Gastrocnemius medialis (tissue), 4 donors: ENCODE measurements around the gene ANKRD9. TPM values are rescaled to one million over a fixed set of nuclear protein-coding genes. Genes with fewer than 3 reads are reported as not detected.
"Not testable (repeated sequence)": the region's sequence is repeated elsewhere in the genome, so short reads cannot be mapped to it uniquely, and the experiment has no call there.

ENCODE experiments used
- ATAC-seq, 2 donors: fragments of 150-250 bp; one replicate each; pipeline ENCODE4 v1.9.1; 2016
- DNase-seq, 2 donors: peaks; one replicate each; pipeline ENCODE4 v3.0.0-alpha.2; 2019
- H3K27ac ChIP-seq, 4 donors: fragments of 200-600 bp; sonication (generic); 1 replicate in 1 of 4; 2 replicates in 3 of 4; pipeline ENCODE4 v1.5.1; 2016 to 2018; ENCODE audit warnings: mild to moderate bottlenecking in 2 of 4, moderate library complexity in 1 of 4
- H3K27me3 ChIP-seq, 3 donors: fragments of 200-600 bp; sonication (generic) in 2 of 3; 1 replicate in 1 of 3; 2 replicates in 2 of 3; pipeline versions ENCODE4 v1.5.1 to v1.6.0; 2016 to 2019; ENCODE audit warnings: mild to moderate bottlenecking in 1 of 3, moderate library complexity in 1 of 3
- H3K36me3 ChIP-seq, 2 donors: fragments of 200-600 bp; sonication (generic) in 1 of 2; one replicate each; pipeline ENCODE4 v1.5.1; 2017 to 2018
- H3K4me1 ChIP-seq, 2 donors: fragments of 200-600 bp; sonication (generic) in 1 of 2; one replicate each; pipeline ENCODE4 v1.5.1; 2016 to 2017; ENCODE audit warnings: mild to moderate bottlenecking in 2 of 2
- H3K4me3 ChIP-seq, 4 donors: fragments of 200-600 bp; sonication (generic) in 3 of 4; 1 replicate in 1 of 4; 2 replicates in 3 of 4; pipeline ENCODE4 v1.5.1; 2016 to 2019; ENCODE audit warnings: mild to moderate bottlenecking in 2 of 4
- H3K9me3 ChIP-seq, 3 donors: fragments of 200-600 bp; sonication (generic) in 2 of 3; 1 replicate in 1 of 3; 2 replicates in 2 of 3; pipeline ENCODE4 v1.5.1; 2016 to 2019
- CTCF ChIP-seq, 5 experiments: fragments of 450-650 bp in 3 of 5; fragments of 200-600 bp in 2 of 5; sonication (generic) in 2 of 5; IDR thresholded peaks in 4 of 5; conservative IDR thresholded peaks in 1 of 5; 1 replicate in 4 of 5; 2 replicates in 1 of 5; pipeline ENCODE4 v1.5.1; 2016 to 2019; ENCODE audit warnings: antibody characterized with exemption in 5 of 5, mild to moderate bottlenecking in 3 of 5, moderate library complexity in 3 of 5
- POLR2A ChIP-seq, 2 donors: fragments of 450-650 bp; IDR thresholded peaks; one replicate each; pipeline ENCODE4 v1.6.1; 2017; ENCODE audit warnings: antibody characterized with exemption in 2 of 2, mild to moderate bottlenecking in 2 of 2, moderate library complexity in 2 of 2
- in situ Hi-C, 4 donors: fragments of 200-750 bp; cut with MboI; loops; one replicate each; pipeline versions ENCODE4 v1.15.0 to v1.8.0; 2017; ENCODE audit warnings: low sequenced_read_pairs in 4 of 4
- intact Hi-C: fragments of 100-400 bp; cut with DNase I; formaldehyde crosslinking; loops from one replicate; pipeline ENCODE4 v1.15.1; 2023; ENCODE audit warnings: low total_unique reads
- total RNA-seq, 4 donors: library from RNA; depleted of rRNA; stranded (reverse); fragments of >200 nt; gene quantifications; one replicate each; pipeline versions ENCODE4 v1.1.0 to v1.2.3, GENCODE V29; 2016

The ANKRD9 gene
- total RNA-seq, 4 donors from 2014 or later = 155 to 450 (median 216) TPM

DNA sequence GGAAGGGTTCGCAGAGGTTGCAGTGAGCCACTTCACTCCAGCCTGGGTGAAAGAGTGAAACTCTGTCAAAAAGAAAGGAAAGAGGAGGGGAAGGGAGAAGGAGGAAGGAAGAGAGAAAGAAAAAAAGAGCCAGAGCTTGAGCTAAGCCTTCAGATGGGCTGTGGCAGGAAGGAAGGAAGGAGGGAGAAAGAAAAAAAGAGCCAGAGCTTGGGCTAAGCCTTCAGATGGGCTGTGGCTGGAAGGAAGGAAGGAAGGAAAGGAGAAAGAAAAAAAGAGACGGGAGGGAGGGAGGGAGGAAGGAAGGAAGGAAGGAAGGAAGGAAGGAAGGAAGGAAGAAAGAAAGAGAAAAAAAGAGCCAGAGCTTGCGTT is 13.6 kb upstream of the ANKRD9 start:
- no peak for ATAC-seq

GRCh38 chr14:102519709-102520108 is 10.1 kb upstream of the ANKRD9 start:
- in situ Hi-C loops (loop anchor here (5.0 to 25.0 kb wide), 3 partner anchors 77 to 207 kb away; partner anchors contain the start of genes MOK (in 1 of the 4) and ZNF839 (in 1 of the 4)), intact Hi-C loops (loop anchor here (5.0 to 10.0 kb wide), 3 partner anchors 157 to 555 kb away; partner anchors contain the start of genes CINP, DYNC1H1 and TECPR2)
- not testable (repeated sequence) for H3K27me3 ChIP-seq, H3K27ac ChIP-seq, DNase-seq, H3K36me3 ChIP-seq, H3K9me3 ChIP-seq, ATAC-seq, H3K4me3 ChIP-seq
- H3K4me1 ChIP-seq = peaks cover 8 to 11% of the 10 kb centered on the region in 2 donors

More for the DNA sequence above, 13.6 kb upstream of the ANKRD9 start:
- DNase-seq = no peak
- H3K9me3 ChIP-seq = no peaks in the 10 kb centered on the region
- H3K4me1 ChIP-seq = peaks cover 11 to 12% of the 10 kb centered on the region in 2 donors
- no peak overlapping the region for H3K27ac ChIP-seq
- in situ Hi-C loops (loop anchor here in 1 of 4 donors (25.0 kb wide), 1 partner anchor 211 kb away; the partner anchor contains the start of genes MOK and ZNF839), intact Hi-C loops (loop anchor here (10.0 kb wide), 1 partner anchor 392 kb away; no protein-coding TSS in a partner anchor)
- H3K27me3 ChIP-seq = no peaks in the 10 kb centered on the region
- H3K36me3 ChIP-seq = no peaks in the 10 kb centered on the region
- TF ChIP-seq CTCF (IDR thresholded peaks at IDR 0.05 in 4 of 5, conservative IDR thresholded peaks at IDR 0.05 in 1 of 5) (no peak), POLR2A (IDR thresholded peaks at IDR 0.05) (no peak)
- H3K4me3 ChIP-seq = no peak overlapping the region

DNA sequence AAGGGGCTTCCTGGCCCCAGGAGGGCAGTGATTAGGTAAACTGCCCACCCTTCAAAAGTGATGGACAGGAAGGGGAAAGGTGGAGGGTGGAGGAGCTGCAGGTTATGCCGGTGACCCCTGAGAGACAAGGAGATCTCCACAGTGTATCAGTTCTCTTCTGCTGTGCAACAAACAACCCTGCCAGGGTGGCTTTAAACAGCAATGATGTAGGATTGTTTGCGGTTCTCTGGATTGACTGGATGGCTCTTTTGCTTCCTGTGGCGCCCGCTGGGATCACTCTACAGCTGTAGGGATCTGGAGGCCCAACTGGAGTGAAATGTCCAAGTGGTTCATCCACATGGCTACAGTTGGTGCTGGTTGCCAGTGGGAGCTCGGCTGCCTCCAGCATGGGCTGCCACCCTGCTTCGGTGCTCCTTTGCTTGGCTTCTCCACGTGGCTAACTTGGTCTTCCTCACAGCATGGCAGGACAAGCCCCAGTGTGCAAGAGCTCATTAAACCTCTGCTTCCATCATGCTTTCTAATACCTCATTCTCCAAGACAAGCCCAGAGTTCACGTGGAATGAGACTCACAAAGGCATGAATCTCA is 8.6 kb upstream of the ANKRD9 start:
- in situ Hi-C loops (loop anchor here (5.0 to 25.0 kb wide), 3 partner anchors 76 to 206 kb away; partner anchors contain the start of genes MOK (in 1 of the 4) and ZNF839 (in 1 of the 4)), intact Hi-C loops (loop anchor here (5.0 to 10.0 kb wide), 2 partner anchors 156 to 553 kb away; partner anchors contain the start of genes CINP, DYNC1H1 and TECPR2)
- Histone ChIP-seq H3K36me3 (no peaks in the 10 kb centered on the region), H3K27ac (no peak overlapping the region), H3K4me1 (peaks cover 0 to 5% of the 10 kb centered on the region in 2 donors), H3K9me3 (no peaks in the 10 kb centered on the region), H3K4me3 (no peak overlapping the region), H3K27me3 (no peaks in the 10 kb centered on the region)
- TF ChIP-seq POLR2A (IDR thresholded peaks at IDR 0.05) = no peak
- TF ChIP-seq CTCF (IDR thresholded peaks at IDR 0.05 in 4 of 5, conservative IDR thresholded peaks at IDR 0.05 in 1 of 5) = no peak
- DNase-seq = no peak
- no peak for ATAC-seq

GRCh38 chr14:102517392-102518062 is 8.0 kb upstream of the ANKRD9 start:
- DNase-seq (no peak), ATAC-seq (peak in 1 of 2 donors; percentile 29)
- Histone ChIP-seq H3K4me1 (peaks cover 0 to 5% of the 10 kb centered on the region in 2 donors), H3K27ac (peak overlapping the region in 3 of 4 donors; percentile 17 to 69 (median 64)), H3K4me3 (peak overlapping the region; percentile 53 to 78 (median 66)), H3K27me3 (no peaks in the 10 kb centered on the region), H3K9me3 (no peaks in the 10 kb centered on the region), H3K36me3 (no peaks in the 10 kb centered on the region)
- intact Hi-C loops = loop anchor here (5.0 to 10.0 kb wide), 2 partner anchors 155 to 553 kb away; partner anchors contain the start of genes CINP, DYNC1H1 and TECPR2
- in situ Hi-C loops = loop anchor here (5.0 to 25.0 kb wide), 3 partner anchors 75 to 205 kb away; partner anchors contain the start of genes MOK (in 1 of the 4) and ZNF839 (in 1 of the 4)
- no peak for TF ChIP-seq POLR2A (IDR thresholded peaks at IDR 0.05)
- no peak for TF ChIP-seq CTCF (IDR thresholded peaks at IDR 0.05 in 4 of 5, conservative IDR thresholded peaks at IDR 0.05 in 1 of 5)
